Epidermal melanocyte (primary cell): ENCODE results near the gene TSTD2.

Source experiments
- DNase-seq: peaks from one replicate; pipeline ENCODE4 v3.0.0; 2011; ENCODE audit warnings: low spot score; ENCODE audit not compliant: insufficient read length

Gene TSTD2

DNA sequence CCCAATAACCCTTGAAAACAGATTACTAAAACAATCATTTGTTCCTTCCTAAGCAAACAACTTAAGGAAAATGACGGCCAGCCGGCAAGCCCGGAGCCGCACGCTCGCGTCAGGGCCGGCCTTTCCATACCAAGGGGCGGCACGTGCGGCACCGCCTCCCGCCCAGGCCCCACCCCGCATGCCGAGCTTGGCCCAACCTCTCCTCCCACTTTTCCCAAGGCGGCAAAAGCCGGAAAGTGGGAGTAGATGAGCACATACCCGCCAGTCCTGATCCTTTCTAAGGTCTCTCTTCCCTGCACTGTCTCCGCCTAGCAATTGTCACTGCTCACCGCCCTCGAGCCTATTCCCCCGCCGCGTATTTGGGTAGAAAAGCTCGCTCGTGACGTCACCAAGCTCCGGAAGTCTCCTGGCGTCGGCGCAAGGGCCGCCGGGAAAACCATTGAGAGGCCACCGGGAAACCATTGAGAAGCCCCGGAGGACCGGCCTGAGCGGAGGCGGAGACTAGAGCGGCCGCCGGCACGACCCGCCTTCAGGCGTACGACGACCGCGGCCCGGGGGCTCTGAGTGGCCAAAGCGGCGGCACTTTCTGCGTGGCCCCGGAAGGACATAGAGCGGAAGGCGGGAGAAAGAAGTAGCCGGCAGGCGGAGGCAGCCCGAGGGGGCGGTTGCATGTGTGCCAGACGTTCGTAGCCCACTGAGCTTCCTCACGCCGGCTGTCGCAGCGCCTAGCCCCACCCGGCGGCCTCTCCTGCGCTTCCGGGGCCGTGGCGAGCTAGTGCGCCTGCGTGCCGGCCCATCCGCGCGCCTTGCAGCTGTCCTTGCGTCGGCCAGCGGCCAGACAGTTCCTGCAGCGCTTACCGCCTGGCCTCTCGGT lies at the start of gene TSTD2, which contains the start of gene NCBP1:
TSTD2 (minus strand) TSS at position 384 of the 874 bp plus-strand sequence. CDS start 5,806 bp downstream, outside the sequence.
NCBP1 (plus strand) TSS at position 837 of the 874 bp plus-strand sequence. CDS start 61 bp downstream, outside the sequence.
- peak; percentile 61 for DNase-seq

- DNase-seq = no peak
Measured at GRCh38 chr9:97682242-97682641, 49.1 kb upstream of the TSTD2 start.

DNA sequence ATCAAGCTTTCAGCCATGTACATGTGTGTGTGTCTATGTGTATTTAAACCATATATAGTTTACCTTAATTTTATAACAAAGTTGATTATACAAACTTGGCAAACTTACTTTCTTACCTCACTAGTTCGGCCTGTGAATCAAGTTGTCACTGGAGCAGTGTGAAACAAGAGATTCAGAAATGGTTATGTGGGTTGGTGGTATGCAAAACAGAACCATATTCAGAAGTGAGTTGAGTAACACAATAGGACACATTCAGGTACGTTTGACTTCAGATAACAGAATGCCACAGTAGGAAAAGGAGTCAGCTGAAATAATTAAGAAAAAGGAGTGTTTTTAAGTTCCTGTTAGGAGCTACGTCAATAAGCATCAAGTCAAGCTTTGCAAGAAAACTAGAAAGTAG lies 42.5 kb upstream of the TSTD2 start:
- DNase-seq = no peak

GRCh38 chr9:97673922-97674321 lies 40.8 kb upstream of the TSTD2 start:
- no peak for DNase-seq

DNA sequence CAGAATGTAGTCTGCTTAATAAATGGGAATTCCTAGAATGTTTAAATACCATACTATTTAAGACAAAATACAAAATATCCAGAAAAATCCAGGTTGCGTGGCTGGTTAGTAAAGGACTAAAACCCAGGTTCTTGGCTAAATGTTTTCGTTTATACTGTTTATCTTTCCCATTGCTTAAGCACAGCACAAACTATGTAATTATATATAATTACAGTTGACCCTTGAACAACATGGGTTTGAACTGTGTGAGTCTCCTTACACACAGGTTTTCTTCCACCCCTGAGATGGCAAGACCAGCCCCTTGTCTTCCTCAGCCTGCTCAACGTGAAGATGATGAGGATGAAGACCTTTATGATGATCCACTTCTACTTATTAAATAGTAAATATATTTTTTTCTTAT lies 39.2 kb upstream of the TSTD2 start:
- no peak for DNase-seq

- DNase-seq = no peak
Measured at GRCh38 chr9:97670586-97670985, 37.4 kb upstream of the TSTD2 start.

DNA sequence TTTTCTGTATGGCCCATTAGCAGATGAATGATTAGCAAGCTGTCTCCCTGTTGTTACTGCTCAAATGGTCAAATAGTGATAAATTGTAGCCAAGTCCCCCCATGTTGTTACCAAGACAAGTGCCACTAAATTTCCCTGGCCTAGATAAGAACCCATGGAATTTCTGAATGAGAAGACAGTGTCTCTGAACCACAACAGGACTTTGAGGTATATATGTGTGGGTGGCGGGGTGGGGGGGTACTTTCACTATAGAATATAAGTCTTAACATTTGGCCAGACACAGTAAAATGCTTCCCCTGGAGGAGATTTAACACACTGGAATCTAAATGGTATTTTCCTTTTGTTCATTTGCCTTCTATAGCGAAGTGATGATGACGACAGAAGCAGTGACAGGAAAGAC lies 35.3 kb upstream of the TSTD2 start:
- DNase-seq = no peak

- DNase-seq = no peak
Measured at GRCh38 chr9:97666907-97667686, 33.9 kb upstream of the TSTD2 start.

- DNase-seq = no peak
Measured at GRCh38 chr9:97665742-97666141, 32.6 kb upstream of the TSTD2 start.

DNA sequence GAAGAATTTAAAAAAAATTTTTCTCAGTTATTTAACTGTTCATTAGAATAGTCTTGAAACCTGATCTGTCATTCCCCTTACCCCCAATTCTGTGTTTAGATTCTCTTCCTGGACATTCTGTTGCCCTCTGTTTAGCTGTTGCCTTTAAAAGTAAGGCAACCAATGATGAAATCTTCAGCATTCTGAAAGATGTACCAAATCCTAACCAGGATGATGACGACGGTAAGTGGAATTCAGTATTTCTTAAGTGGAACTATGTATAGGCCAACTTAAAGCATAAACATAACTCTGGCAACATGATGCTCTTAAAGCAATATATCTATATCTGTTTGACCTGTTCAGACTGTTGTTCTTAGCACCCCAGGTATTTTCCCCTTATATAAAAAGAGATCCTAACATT lies 27.7 kb upstream of the TSTD2 start:
- DNase-seq = no peak

GRCh38 chr9:97660340-97660739 lies 27.2 kb upstream of the TSTD2 start:
- no peak for DNase-seq

DNA sequence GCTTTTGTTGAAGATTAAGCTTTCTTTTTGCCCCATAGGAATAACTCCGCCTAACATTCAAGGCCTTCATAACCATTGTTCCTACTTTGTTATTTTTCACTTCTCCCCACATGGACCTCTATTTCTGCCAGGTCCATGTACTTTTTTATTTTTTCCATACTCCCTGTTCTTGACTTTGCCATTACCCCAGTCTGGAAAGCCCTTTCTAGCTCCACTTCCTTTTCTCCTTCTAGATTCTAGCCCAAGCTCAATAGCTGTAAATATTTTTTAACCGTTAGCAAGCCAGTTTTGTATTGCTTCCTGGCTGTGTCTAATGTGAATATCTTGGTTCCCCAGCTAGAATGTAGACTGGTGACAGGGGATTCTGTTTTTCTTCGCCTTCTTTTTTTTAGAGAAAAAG lies 26.6 kb upstream of the TSTD2 start:
- no peak for DNase-seq

DNA sequence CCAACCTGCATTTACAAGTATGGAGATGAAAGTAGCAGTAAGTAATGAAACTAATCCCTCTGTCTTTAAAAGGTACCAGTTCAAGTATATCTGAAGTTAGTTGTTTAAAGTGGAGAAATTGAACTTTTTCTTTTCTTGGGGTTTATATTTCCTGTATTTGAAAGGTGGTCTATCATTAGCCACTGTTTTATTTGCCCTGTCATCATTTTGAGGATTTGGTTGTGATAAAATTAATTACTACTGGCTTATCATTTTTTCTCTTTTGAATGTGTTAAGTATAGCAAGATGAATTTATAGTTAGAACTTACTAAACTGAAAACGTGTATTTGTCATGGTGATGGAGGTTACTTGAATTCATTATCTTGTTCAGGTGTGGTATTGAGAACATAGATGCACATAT lies 25.5 kb upstream of the TSTD2 start:
- no peak for DNase-seq

GRCh38 chr9:97651646-97652045 lies 18.5 kb upstream of the TSTD2 start:
- no peak for DNase-seq

- DNase-seq = no peak
Measured at GRCh38 chr9:97647996-97648395, 14.8 kb upstream of the TSTD2 start.

DNA sequence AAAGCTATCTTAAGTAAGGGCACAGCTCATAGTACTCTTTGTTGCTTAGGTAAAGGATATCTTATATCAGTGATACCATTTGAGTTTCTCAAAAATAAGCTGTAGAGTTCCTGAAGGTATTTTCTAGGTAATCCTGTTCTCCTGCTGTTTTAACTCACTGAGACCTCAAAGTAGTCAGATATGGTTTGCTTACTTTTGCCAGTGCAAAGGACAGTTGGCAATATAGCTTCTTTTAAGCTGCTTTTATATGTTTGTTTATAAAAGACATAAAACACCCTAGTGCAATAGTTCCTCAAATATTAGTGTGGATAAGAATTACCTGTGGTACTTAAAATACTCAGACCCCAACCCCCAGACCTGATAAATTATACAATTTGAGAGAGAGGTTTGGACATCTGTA lies 12.6 kb upstream of the TSTD2 start:
- DNase-seq = no peak

GRCh38 chr9:97640325-97640724 lies 7.2 kb upstream of the TSTD2 start:
- DNase-seq = no peak

- DNase-seq = no peak
Measured at GRCh38 chr9:97638666-97639065, 5.5 kb upstream of the TSTD2 start.

DNA sequence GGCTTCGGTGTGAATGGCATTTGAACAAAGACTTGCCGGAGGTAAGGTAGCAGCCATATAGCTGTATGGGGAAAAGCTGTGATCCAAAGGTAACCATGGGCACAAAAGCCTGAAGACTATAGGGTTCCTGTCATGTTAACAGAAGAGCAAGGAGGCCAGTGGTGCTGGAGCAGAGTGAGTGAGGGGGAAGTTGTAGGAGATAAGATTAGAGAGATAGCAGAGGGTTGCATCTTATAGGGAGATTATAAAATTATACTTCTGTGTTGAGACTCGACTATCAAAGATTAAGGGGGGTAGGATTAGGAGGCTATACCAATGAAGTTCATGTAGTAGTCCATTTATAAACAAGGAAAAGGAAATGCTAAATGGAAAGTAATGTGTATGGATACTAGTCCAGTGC lies 3.7 kb upstream of the TSTD2 start:
- DNase-seq = no peak

GRCh38 chr9:97635026-97635425 lies 1.9 kb upstream of the TSTD2 start:
- no peak for DNase-seq

DNA sequence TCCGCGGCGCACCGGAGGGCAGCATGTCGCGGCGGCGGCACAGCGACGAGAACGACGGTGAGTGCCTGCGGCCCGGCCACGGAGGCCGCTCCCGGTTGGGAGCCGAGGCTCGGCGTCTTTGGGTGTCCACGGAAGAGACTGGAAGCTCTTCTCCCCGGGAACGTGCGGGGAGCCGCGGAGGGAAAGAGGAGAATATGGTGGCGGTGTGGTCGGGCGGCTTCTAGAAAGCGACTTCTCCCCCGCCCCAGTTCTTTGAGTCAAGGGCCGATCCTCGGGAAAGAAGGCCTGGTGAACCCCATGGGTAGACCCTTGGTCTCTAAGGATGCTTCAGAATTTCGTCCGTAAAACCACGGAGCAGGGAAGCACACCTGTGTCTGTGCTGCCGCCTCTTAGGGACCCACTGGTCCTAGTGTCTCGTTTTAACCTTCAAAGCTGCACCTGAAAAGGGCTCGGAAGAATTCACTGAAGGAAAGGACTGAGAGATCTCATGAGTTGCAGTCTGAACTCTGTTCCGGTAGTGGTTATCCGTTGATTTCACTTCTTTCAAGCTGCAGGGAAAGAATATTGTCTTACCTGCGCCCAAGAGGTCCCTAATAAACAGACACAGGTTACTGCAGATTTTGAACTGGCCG lies 807 bp upstream of the TSTD2 start:
- DNase-seq = no peak
